GM21717 (cell line): Measurements from ENCODE around the gene PRR23C.
"Not testable (repeated sequence)": the region's sequence is repeated elsewhere in the genome, so short reads cannot be mapped to it uniquely, and the experiment has no call there.

Source experiments
- ATAC-seq: cut with Tn5 transposase; IDR thresholded peaks from one replicate; pipeline ENCODE4 v1.9.1; 2021; ENCODE audit warnings: mild to moderate bottlenecking, moderate library complexity; ENCODE audit not compliant: unreplicated experiment

The PRR23C gene

DNA sequence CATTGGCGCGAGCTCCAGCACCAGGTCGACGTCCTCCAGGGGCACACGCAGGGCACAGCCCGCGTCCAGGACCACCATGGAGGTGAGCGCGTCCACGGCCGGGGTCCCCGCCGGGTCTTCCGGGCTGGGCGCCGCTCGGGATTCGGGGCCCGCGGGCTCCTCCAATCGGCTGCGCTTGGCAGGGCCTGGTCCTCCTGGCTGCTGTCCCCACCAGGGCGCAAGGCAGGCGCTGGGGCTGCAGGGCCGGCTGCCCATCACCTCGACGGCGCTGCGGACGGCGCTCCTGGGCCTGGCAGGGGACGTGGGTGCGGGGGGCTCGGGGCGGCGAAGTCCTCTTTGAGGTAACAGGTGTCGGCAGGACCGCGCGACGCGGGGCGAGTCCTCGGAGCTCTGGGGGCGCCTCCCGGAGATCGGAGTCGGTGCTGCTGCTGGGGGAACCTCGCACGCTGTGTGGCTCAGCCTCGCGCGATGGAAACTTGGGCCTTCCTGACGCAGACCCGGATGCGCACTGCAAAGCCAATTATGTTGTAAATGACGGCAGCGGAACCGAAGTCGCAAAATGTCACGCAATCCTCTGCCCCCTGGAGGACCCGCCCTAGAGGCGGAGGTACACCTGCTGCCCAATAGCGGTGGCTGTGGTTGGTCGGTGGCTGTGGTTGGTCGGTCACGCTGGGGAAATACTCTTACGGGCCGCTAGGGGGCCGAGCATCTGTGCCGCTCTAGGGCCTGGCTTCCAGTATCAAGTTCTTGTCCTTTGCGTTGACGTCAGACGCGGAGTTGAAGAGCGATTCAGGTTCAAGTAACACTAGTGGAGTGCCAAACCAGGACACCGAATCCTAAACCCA, at the start of gene PRR23C:
PRR23C (minus strand) TSS at position 527 of the 845 bp plus-strand sequence; CDS start at position 255, 272 bp downstream.
- ATAC-seq, result no peak

DNA sequence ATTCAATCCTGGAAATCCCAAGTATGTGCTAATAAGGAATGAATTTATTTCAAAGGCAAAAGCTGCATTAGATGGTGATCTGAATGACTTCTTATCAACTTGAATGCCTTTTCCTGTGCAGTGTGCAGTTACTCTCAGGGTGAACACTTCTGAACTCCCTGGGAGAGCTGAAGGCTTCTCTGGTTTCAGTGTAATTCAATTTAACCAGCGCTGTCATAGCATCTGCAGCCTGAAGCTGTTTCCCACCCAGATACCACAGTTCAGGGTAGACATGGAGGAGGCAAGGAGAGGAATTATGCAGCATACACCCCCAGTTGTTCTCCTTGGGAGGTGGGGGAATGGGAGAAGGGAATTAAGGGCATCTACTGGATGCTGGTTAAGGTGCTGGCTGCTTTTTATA, 49.1 kb upstream of the PRR23C start:
- ATAC-seq, result no peak

DNA sequence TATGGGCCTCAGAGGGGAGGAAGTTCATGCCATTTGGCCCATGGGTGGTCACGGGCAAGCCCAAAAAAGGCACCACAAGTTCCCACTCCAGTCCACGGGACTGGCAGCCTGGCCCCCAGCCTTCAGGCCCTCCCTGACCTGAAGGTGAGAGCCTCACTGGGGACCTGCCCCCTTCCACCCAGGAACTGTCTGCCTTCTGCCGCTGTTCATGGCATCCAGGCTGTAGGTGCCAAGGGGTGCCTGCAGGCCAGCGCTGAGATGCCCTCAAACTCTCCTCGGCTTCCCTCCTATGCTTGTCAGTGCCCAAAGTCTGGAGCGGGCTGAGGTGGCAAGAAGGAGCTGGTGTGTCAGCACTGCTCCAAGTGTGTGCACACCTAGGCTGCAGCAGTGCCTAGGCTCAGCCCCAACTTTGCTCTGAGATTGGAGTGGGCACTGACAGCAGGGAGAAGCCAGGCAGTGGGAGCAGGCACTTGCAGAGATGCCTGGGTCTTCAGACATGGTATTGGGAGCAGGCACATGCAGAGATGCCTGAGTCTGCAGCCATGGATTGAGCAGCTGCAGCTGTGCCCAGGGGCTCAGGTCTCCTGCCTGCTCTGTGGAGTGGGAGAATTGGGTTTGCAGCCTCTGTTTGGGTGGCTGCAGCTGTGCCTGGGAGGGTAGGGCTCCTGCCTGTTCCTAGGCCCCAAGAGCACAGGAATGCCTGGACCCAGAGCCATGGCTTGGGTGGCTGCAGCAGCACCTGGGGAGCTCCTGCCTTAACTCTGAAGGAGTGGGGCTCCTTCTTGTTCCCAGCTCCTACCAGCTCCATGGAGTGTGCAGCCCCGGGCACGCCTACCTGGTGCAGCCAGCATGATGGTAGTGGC, 44.0 kb upstream of the PRR23C start:
- ATAC-seq, result no peak

DNA sequence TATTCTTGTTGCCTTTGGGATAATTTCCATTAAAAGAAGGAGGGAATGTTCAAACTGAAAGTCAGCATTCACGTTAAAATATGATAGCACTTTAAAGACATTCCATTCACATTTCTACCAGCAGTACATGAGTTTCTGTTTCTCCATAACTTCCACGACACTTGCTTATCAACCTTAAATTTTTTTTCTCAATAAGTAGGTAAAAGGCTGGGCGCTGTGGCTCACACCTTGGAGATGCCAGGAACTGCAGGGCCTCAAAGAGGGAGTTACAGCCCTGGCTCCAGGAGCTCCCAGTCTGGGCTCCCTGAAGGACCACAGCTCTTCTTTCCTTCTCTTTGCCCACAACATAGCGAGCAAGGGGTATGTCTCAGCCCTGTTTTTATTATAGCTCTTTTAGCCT, 42.9 kb upstream of the PRR23C start:
- no peak for ATAC-seq

DNA sequence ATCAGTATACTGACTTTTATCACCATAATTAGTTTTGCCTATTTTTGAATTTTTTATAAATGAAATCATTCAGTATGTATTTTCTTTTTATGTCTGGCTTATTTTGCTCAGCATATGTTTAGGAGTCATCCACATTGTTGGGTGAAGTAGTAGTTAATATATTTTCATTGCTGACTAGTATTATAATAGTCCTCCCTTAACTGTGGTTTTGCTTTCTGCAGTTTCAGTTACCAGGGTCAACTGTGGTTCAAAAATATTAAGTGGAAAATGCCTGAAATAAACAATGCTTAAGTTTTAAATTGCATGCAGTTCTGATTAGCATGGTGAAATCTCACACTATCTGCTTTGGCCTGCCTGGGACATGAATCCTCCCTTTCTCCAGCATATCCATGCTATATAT, 39.5 kb upstream of the PRR23C start:
- no peak for ATAC-seq

DNA sequence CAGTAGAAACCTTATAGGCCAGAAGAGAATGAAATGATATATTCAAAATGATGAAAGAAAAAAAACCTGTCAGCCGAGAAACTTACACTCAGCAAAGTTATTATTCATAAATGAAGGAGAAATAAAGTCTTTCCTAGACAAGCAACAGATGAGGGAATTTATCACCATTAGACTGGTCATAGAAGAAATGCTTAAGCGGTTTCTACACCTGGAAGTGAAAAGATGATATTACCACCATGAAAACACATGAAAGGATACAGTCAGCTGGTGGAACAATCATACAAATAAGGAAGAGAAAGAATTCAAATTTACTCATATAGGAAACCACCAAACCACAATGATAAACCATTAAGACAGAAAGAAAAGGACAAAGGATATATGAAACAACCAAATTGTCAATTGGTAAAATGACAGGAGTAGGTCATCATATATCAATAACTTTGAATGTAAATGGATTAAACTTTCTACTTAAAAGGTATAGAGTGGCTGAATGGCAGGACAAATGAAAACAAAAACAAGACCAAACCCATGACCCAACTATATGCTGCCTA, 29.9 kb upstream of the PRR23C start:
- ATAC-seq, result no peak

DNA sequence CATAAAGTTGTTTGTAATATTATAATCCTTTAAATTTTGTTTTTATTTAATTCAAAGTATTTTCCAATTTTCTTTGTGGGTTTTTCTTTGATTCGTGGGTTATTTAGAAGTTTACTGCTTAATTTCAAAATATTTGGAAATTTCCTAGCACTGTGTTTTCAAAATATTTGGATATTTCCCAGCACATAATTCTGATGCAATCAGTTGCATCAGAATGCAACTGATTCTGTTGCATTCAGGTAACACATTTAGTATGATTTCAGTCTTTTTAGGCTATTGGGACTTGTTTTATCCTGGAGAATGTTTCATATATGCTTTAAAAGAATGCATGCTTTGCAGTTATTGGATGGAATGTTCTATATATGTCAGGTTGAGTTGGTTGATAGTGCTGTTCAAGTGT, 18.2 kb upstream of the PRR23C start:
- no peak for ATAC-seq

DNA sequence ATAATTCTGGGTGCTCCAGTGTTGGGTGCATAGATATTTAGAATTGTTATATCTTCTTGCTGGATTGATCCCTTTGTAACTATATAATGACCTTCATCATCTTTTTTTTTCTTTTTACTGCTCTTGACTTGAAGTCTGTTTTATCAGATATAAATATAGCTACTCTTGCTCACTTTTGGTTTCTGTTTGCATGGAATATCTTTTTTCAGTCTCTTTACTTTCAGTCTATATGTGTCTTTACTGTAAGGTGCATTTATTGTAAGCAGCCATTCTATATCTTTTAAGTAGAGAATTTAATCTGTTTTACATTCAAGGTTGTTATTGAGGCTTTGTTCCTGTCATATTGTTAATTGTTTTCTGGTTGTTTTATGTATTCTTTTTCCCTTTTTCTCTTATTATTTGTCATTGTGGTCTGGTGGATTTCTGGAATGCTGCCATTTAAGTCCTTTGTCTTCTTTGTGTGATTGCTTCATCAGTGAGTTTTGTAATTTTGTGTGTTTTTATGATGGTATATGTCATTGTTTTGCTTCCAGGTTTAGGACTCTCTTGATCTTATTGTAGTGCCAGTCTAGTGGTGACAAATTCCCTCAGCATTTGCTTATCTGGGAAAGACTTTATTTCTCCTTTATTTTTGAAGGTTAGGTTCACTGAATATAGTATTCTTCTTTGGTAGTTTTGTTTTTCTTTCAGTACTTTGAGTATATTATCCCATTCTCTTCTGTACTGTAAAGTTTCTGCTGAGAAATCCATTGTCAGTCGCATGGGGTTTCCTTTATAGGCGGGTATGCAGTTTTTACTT, 8.3 kb upstream of the PRR23C start:
- no peak for ATAC-seq

DNA sequence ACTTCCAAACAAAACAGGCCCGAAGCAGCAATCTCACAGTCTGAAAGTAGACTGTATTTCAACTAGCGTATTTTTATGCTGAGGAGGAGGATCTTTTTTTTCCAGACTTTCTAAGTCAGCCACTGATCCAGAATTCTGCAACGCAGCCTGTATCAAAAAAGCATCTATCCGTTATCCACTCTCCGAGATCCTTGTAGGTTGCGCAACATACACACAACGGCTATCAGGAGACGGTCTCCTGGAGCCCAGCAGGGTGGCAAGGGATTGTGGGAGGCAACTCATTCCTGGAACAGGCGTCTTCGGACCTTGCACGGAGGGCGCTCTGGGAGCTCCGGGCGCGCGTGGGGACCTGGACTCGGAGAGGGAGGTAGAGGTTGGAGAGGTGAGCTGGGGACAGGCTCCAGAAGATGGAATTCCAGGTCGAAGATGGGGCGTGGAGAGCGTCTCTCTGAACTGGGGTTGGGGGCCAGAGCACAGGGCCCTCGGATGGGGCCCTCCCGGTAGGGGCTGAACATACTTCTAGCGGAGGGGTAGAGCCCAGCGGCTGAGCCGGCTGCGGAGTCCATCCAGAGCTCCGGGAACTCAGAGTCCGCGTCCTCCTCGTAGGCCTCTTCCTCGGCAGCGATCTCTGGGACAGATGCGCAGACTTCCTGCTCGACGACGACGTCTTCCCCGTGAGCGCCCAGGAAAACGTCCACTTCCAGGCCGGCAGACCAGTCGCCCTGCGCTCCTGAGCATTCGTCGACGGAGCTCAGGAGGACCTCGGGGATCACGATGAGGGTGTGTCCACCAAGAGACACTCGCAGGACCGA, 932 bp downstream of the PRR23C start:
- no peak for ATAC-seq

DNA sequence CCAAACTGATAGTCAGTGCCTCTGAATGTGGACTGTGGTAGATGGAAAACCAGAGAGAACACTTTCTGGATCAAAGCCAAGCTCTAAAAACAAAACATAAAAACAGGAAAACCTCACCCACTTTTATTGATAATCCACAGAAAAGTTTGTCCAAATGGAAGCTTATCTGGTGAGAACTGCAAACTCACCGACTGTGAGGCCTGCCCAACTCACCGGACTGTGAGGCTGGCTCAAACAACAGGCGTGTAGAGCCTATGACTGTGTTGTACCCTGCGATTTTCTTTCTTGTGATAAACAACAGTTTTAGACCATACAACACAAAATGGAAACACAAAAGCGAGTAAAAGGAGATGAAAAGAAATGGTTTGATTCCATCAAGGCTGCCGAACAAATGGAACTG, 7.2 kb downstream of the PRR23C start:
- ATAC-seq, result no peak

DNA sequence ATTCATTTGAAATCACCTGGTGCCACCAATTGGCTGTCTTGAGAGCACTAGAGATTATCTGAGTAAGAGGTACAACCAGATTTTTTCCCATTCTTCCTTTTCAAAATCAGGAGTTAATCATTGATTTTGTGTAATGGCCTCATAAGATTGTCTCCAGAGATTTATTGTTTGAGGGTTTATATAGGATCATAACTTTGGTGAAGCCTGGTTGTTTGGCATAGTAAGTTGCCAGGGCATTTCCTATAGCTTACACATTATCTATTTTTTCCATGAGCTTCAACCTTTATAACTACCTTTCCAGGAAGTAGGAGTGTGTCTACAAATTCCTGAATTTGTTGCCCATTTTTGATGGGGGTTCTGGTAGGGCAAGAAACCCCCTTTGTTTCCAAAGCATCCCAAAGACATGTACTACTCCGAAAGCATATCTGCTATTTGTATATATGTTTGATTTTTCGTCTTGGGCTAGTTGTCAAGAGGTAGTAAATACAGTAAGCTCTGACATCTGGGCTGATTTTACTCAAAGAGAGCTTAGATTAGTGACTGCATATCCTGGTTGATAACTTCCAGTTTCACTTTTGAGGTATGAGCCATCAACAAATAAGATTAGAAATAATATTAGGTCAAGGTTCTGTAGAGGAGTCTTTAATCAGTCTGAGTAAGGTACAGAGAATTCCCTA, 12.2 kb downstream of the PRR23C start:
- ATAC-seq, result no peak

DNA sequence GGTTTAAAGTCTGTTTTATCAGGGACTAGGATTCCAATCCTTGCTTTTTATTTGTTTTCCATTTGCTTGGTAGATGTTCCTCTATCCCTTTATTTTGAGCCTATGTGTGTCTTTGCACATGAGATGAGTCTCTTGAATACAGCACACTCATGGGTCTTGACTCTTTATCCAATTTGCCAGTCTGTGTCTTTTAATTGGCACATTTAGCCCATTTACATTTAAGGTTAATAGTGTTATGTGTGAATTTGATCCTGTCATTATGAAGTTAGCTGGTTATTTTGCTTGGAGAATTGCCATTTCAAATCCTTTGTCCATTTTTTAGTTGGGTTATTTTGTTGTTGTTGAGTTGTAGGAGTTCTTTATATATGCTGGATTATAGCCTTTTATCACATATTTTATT, 14.1 kb downstream of the PRR23C start:
- ATAC-seq, result not testable (repeated sequence)

DNA sequence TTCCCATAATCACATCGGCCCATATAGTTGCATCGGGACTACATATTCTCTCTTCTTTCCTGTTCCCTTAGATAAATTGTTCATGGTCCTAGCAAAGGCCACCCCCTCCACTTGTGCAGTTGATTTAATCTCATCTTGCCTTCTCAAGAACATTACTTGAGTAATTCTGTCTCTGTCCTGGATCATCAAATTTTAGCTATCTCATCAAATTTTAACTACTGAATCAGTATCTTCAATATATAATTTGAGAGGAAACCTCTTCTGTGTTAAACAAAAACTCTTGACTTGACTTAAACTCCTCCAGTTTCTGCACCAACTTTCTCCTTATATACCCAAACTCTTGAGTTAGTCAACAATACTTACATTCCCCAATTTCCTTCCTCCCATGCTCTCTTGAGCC, 19.7 kb downstream of the PRR23C start:
- no peak for ATAC-seq

DNA sequence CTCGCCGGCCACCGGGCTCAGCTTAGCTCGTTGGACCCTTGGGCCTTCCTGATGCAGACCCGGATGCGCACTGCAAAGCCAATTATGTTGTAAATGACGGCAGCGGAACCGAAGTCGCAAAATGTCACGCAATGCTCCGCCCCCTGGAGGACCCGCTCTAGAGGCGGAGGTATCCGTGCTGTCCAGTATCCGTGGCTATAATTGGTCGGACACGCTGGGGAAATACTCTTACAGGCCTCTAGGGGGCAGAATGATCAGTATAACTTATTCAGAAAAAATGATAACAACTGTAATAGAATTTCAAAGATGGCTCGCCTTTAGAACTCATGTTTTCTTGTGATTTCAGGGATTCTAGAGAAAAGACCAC, 23.8 kb downstream of the PRR23C start, which contains the start of gene PRR23B:
PRR23B (minus strand) TSS at position 59 of the 367 bp plus-strand sequence. CDS start 265 bp downstream, outside the sequence.
- ATAC-seq, result no peak

DNA sequence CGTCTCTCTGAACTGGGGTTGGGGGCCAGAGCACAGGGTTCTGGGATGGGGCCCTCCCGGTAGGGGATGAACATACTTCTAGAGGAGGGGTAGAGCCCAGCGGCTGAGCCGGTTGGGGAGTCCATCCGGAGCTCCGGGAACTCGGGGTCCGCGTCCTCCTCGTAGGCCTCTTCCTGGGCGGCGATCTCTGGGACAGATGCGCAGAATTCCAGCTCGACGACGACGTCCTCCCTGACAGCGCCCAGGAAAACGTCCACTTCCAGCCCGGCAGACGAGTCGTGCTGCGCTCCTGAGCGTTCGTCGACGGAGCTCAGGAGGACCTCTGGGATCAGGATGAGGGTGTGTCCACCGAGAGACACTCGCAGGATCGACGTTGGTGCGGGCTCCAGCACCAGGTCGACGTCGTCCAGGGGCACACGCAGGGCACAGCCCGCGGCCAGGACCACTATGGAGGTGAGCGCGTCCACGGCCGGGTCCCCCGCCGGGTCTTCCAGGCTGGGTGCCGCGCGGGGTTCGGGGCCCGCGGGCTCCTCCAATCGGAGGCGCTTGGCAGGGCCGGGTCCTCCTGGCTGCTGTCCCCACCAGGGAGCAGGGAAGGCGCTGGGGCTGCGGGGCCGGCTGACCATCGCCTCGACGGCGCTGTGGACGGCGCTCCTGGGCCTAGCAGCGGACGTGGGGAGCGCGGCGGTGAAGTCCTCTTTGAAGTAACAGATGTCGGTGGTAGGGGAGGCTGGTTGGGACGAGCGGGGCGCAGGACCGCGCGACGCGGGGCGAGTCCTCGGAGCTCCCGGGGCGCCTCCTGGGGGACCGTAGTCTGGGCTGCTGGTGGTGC, 24.4 kb downstream of the PRR23C start:
- ATAC-seq, result no peak

DNA sequence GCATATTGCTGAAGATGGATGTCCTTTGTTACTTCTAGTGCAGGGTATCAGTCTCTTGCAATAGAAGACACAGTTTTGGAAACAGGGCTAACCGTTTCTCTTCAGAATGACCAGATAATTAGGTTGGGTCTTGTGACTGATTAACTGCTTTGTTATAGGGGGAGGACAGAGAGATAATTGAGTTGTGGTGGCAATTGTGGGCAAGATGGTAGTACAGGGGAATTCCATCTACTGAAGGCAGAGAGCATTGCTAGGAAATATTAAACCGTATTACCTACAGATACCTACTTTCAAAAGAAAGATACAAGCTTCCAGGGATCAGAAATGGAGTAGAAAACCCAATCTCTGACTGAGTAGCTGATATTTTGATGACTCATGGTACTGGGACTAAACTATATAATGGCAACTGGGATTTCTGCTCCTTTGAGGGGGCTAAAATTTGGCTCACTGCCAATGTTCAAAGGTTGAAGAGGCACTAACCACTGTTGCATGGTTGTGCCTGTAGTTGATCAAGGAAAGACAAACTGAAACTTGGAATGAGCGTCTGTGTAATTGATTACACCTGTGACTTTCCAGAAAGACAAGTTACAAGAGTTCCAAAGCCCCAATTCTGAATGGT, 28.2 kb downstream of the PRR23C start:
- ATAC-seq, result no peak

DNA sequence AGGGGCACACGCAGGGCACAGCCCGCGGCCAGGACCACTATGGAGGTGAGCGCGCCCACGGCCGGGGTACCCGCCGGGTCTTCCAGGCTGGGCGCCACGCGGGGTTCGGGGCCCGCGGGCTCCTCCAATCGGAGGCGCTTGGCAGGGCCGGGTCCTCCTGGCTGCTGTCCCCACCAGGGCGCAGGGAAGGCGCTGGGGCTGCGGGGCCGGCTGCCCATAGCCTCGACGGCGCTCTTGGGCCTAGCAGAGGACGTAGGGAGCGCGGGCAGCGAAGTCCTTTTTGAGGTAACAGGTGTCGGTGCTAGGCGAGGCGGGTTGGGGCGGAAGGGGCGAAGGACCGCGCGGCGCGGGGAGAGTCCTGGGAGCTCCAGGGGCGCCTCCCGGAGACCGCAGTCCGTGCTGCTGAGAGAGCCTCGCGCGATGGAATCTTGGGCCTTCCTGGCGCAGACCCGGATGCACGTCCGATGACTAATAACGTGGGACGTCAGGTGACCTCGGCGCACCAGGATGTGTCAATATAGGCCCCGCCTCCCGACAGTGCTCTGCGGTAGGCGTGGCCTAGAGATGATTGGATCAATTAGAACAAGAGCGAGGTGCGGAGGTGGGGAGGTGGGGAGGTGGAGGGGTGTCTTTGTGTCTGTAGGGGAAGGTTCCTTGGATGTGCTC, 38.5 kb downstream of the PRR23C start, which contains the start of gene PRR23A:
PRR23A (minus strand) TSS at position 218 of the 666 bp plus-strand sequence; CDS start at position 218, 0 bp downstream.
- ATAC-seq, result no peak
